ENCODE results near the gene BCKDHB. TPM values are rescaled to one million over a fixed set of nuclear protein-coding genes. Genes with fewer than 3 reads are reported as not detected.

BCKDHB gene
- polyA plus RNA-seq, 1 of the 3 experiments (the other 2 are of a cell fraction), result 19.9 TPM

DNA sequence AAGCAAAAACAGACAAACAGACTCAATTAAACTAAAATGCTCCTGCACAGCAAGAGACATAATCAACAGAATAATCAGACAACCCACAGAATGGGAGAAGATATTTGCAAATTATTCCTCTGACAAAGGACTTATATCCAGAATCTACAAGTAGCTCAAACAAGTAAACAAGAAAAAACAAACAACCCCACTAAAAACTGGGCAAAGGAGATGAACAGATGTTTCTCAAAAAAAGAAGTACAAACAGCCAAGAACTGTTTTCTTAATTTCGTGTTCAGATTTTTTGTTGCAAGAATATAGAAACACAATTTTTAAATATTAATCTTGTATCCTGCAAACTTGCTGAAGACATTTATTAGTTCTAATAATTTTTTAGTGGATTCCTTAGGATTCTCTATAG is 274.1 kb downstream of the BCKDHB start:
- no peaks in the 10 kb centered on the region for H3K36me3 ChIP-seq (replicated peaks in 1 of 2; ENCODE audit: control insufficient read depth in 1 of 2, insufficient read depth in 2 of 2, low read length in 1 of 2)
- ChIA-PET CTCF (no interaction called here), POLR2A (no interaction called here)
- no peak overlapping the region for H2AFZ ChIP-seq (ENCODE audit: low read depth)
- H3F3A ChIP-seq (replicated peaks; ENCODE audit: insufficient read depth), result peaks cover 4% of the 10 kb centered on the region
- H3K4me1 ChIP-seq (ENCODE audit: control insufficient read depth in 1 of 2, insufficient read depth in 2 of 2, low read depth in 1 of 2, low read length in 1 of 2), result no peaks in the 10 kb centered on the region; a peak in 1 of 4 replicates
- no peaks in the 10 kb centered on the region; the same call in 1 of the 2 replicates for H3K9me3 ChIP-seq
- DNase-seq, result no peak
- no peak overlapping the region for H3K27ac ChIP-seq (ENCODE audit: low read depth in 2 of 2, low read length in 1 of 2)
- TF ChIP-seq GATA2 (CRISPR knock-in tag; IDR thresholded peaks at IDR 0.05) (no peak), YY1 (IDR thresholded peaks at IDR 0.05; ENCODE audit: low read depth) (no peak), FOSL2 (IDR thresholded peaks at IDR 0.05; ENCODE audit: borderline replicate concordance, low read depth) (no peak), RXRA (IDR thresholded peaks at IDR 0.05; ENCODE audit: borderline replicate concordance, low read depth) (no peak), MXI1 (IDR thresholded peaks at IDR 0.05; ENCODE audit: low read depth, low read length) (no peak), IRF3 (IDR thresholded peaks at IDR 0.05; ENCODE audit: low read depth, low read length) (no peak), NRF1 (IDR thresholded peaks at IDR 0.05; ENCODE audit: low read depth, low read length) (no peak), MEF2A (IDR thresholded peaks at IDR 0.05; ENCODE audit: borderline replicate concordance, low read depth) (no peak), RAD21 (IDR thresholded peaks at IDR 0.05; ENCODE audit: low read length) (no peak), POLR2AphosphoS5 (IDR thresholded peaks at IDR 0.05; ENCODE audit: low read depth, low read length) (no peak)
- TF ChIP-seq, protein P1, sequence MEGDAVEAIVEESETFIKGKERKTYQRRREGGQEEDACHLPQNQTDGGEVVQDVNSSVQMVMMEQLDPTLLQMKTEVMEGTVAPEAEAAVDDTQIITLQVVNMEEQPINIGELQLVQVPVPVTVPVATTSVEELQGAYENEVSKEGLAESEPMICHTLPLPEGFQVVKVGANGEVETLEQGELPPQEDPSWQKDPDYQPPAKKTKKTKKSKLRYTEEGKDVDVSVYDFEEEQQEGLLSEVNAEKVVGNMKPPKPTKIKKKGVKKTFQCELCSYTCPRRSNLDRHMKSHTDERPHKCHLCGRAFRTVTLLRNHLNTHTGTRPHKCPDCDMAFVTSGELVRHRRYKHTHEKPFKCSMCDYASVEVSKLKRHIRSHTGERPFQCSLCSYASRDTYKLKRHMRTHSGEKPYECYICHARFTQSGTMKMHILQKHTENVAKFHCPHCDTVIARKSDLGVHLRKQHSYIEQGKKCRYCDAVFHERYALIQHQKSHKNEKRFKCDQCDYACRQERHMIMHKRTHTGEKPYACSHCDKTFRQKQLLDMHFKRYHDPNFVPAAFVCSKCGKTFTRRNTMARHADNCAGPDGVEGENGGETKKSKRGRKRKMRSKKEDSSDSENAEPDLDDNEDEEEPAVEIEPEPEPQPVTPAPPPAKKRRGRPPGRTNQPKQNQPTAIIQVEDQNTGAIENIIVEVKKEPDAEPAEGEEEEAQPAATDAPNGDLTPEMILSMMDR (IDR thresholded peaks at IDR 0.05), result no peak
- TF ChIP-seq, protein P2, sequence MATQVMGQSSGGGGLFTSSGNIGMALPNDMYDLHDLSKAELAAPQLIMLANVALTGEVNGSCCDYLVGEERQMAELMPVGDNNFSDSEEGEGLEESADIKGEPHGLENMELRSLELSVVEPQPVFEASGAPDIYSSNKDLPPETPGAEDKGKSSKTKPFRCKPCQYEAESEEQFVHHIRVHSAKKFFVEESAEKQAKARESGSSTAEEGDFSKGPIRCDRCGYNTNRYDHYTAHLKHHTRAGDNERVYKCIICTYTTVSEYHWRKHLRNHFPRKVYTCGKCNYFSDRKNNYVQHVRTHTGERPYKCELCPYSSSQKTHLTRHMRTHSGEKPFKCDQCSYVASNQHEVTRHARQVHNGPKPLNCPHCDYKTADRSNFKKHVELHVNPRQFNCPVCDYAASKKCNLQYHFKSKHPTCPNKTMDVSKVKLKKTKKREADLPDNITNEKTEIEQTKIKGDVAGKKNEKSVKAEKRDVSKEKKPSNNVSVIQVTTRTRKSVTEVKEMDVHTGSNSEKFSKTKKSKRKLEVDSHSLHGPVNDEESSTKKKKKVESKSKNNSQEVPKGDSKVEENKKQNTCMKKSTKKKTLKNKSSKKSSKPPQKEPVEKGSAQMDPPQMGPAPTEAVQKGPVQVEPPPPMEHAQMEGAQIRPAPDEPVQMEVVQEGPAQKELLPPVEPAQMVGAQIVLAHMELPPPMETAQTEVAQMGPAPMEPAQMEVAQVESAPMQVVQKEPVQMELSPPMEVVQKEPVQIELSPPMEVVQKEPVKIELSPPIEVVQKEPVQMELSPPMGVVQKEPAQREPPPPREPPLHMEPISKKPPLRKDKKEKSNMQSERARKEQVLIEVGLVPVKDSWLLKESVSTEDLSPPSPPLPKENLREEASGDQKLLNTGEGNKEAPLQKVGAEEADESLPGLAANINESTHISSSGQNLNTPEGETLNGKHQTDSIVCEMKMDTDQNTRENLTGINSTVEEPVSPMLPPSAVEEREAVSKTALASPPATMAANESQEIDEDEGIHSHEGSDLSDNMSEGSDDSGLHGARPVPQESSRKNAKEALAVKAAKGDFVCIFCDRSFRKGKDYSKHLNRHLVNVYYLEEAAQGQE (IDR thresholded peaks at IDR 0.05; ENCODE audit: low read depth, low read length), result no peak
- TF ChIP-seq, protein P3, sequence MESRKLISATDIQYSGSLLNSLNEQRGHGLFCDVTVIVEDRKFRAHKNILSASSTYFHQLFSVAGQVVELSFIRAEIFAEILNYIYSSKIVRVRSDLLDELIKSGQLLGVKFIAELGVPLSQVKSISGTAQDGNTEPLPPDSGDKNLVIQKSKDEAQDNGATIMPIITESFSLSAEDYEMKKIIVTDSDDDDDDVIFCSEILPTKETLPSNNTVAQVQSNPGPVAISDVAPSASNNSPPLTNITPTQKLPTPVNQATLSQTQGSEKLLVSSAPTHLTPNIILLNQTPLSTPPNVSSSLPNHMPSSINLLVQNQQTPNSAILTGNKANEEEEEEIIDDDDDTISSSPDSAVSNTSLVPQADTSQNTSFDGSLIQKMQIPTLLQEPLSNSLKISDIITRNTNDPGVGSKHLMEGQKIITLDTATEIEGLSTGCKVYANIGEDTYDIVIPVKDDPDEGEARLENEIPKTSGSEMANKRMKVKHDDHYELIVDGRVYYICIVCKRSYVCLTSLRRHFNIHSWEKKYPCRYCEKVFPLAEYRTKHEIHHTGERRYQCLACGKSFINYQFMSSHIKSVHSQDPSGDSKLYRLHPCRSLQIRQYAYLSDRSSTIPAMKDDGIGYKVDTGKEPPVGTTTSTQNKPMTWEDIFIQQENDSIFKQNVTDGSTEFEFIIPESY (IDR thresholded peaks at IDR 0.05; ENCODE audit: borderline replicate concordance, low read depth), result no peak
- no peaks in the 10 kb centered on the region for H4K20me1 ChIP-seq (ENCODE audit: insufficient read depth)
- H3K4me3 ChIP-seq (ENCODE audit: low read depth in 2 of 2, low read length in 1 of 2), result no peak overlapping the region
- 82% methylated on average over 1 of the region's 1 CpG for WGBS (ENCODE audit: low lambda C conversion rate)
- H3K27me3 ChIP-seq (ENCODE audit: insufficient read depth), result no peaks in the 10 kb centered on the region
- H3K9me2 ChIP-seq, result no peaks in the 10 kb centered on the region
- H3K79me2 ChIP-seq (ENCODE audit: insufficient read depth), result no peaks in the 10 kb centered on the region
- no peak overlapping the region for H3K4me2 ChIP-seq
- H3K9ac ChIP-seq, result no peak overlapping the region

Data from SK-N-SH (cell line).